ENCODE data around the gene LRGUK. TPM values are rescaled to one million over a fixed set of nuclear protein-coding genes. Genes with fewer than 3 reads are reported as not detected.
"Not testable (repeated sequence)": the region's sequence is repeated elsewhere in the genome, so short reads cannot be mapped to it uniquely, and the experiment has no call there.

The LRGUK gene
- polyA plus RNA-seq (2013): 0.42 TPM

- CTCF ChIA-PET: interaction anchor here (0.6 to 2.2 kb wide), 6 partner anchors 9 to 591 kb away, joined by 3 to 12 read pairs (median 3); partner anchors contain the start of gene SLC35B4
- H3K4me3 ChIP-seq (ENCODE audit: control insufficient read depth in 1 of 7, extremely low read depth in 1 of 7, insufficient read depth in 4 of 7, low read depth in 2 of 7, low read length in 6 of 7): peak within 1 kb of the TSS; percentile 73 to 96 (median 89)
- POLR2A ChIA-PET: no interaction called here
- H3K27ac ChIP-seq (ENCODE audit: insufficient read depth in 1 of 2, low read depth in 1 of 2, low read length in 2 of 2, poor library complexity in 1 of 2, severe bottlenecking in 2 of 2): peak within 1 kb of the TSS in 1 of 2 experiments; percentile 15
- H3K9me3 ChIP-seq (ENCODE audit: control extremely low read depth in 1 of 5, control insufficient read depth in 4 of 5, insufficient read depth in 2 of 5, low read depth in 1 of 5, low read length in 4 of 5): no peaks in the 10 kb centered on the region
- peak; percentile 76 to 89 (median 87) for DNase-seq
- peaks cover 0 to 4% (median 2%) of the 10 kb centered on the region in 5 experiments for H3K27me3 ChIP-seq (replicated peaks in 2 of 5; ENCODE audit: control insufficient read depth in 4 of 5, insufficient read depth in 5 of 5, low read length in 4 of 5)
- peaks cover 6 to 12% (median 11%) of the 10 kb centered on the region in 4 experiments for H3K4me1 ChIP-seq (ENCODE audit: control extremely low read depth in 1 of 4, control insufficient read depth in 4 of 4, insufficient read depth in 4 of 4, low read length in 3 of 4)
- no peaks in the 10 kb centered on the region for H3K36me3 ChIP-seq (ENCODE audit: control insufficient read depth in 4 of 4, insufficient read depth in 4 of 4, low read length in 3 of 4)
- under 1% methylated on average over 31 of the region's 43 CpGs for WGBS (ENCODE audit: insufficient coverage)
Measured at GRCh38 chr7:134126966-134127848, at the start of gene LRGUK. LRGUK (plus strand) TSS chr7:134127340; CDS start chr7:134127368, 28 bp downstream.

- ChIA-PET CTCF (interaction anchor here (1.3 kb wide), 1 partner anchor 14 kb away, joined by 3 read pairs; no protein-coding TSS in a partner anchor), POLR2A (interaction anchor here (0.6 kb wide), 1 partner anchor 1288 kb away, joined by 5 read pairs; no protein-coding TSS in a partner anchor)
Measured at GRCh38 chr7:134077560-134077959, 49.6 kb upstream of the LRGUK start.

DNA sequence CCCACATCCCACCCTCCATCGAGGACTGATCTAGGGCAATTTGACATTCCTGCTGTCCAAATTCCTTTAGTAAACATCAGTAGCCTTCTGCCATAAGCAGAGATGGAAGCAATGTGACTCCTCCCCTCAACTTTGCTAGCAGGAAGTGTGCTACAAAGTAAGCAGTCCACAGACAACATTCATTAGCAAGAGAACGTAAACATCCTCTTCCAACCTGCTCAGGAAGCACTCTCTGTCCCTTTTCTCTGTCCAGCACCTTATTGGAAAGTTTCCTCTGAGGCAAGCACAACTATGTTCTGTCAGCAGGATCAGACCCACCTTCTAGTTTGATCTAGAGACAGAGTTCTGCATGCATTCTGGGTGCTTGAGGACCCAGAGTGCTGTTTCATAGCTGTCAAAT lies 48.1 kb upstream of the LRGUK start:
- DNase-seq: no peak
- ChIA-PET POLR2A (no interaction called here), CTCF (interaction anchor here (1.3 kb wide), 1 partner anchor 15 kb away, joined by 3 read pairs; no protein-coding TSS in a partner anchor)
- Histone ChIP-seq H3K27ac (ENCODE audit: insufficient read depth in 1 of 2, low read depth in 1 of 2, low read length in 2 of 2, poor library complexity in 1 of 2, severe bottlenecking in 2 of 2) (no peak overlapping the region), H3K4me1 (ENCODE audit: control extremely low read depth in 1 of 4, control insufficient read depth in 4 of 4, insufficient read depth in 4 of 4, low read length in 3 of 4) (no peaks in the 10 kb centered on the region), H3K4me3 (ENCODE audit: control insufficient read depth in 1 of 7, extremely low read depth in 1 of 7, insufficient read depth in 4 of 7, low read depth in 2 of 7, low read length in 6 of 7) (no peak overlapping the region), H3K36me3 (ENCODE audit: control insufficient read depth in 4 of 4, insufficient read depth in 4 of 4, low read length in 3 of 4) (peaks cover 0 to 11% (median 4%) of the 10 kb centered on the region in 4 experiments), H3K9me3 (ENCODE audit: control extremely low read depth in 1 of 5, control insufficient read depth in 4 of 5, insufficient read depth in 2 of 5, low read depth in 1 of 5, low read length in 4 of 5) (peaks cover 0 to 7% (median 0%) of the 10 kb centered on the region in 5 experiments), H3K27me3 (replicated peaks in 2 of 5; ENCODE audit: control insufficient read depth in 4 of 5, insufficient read depth in 5 of 5, low read length in 4 of 5) (no peaks in the 10 kb centered on the region)
- 58% methylated on average over 2 of the region's 2 CpGs for WGBS (ENCODE audit: insufficient coverage)

More at GRCh38 chr7:134077560-134077959, 49.6 kb upstream of the LRGUK start:
- H3K4me3 ChIP-seq (ENCODE audit: control insufficient read depth in 1 of 7, extremely low read depth in 1 of 7, insufficient read depth in 4 of 7, low read depth in 2 of 7, low read length in 6 of 7); H3K27me3 ChIP-seq (replicated peaks in 2 of 5; ENCODE audit: control insufficient read depth in 4 of 5, insufficient read depth in 5 of 5, low read length in 4 of 5); H3K27ac ChIP-seq (ENCODE audit: insufficient read depth in 1 of 2, low read depth in 1 of 2, low read length in 2 of 2, poor library complexity in 1 of 2, severe bottlenecking in 2 of 2); H3K4me1 ChIP-seq (ENCODE audit: control extremely low read depth in 1 of 4, control insufficient read depth in 4 of 4, insufficient read depth in 4 of 4, low read length in 3 of 4); H3K9me3 ChIP-seq (ENCODE audit: control extremely low read depth in 1 of 5, control insufficient read depth in 4 of 5, insufficient read depth in 2 of 5, low read depth in 1 of 5, low read length in 4 of 5): not testable (repeated sequence)
- peaks cover 0 to 11% (median 5%) of the 10 kb centered on the region in 4 experiments for H3K36me3 ChIP-seq (ENCODE audit: control insufficient read depth in 4 of 4, insufficient read depth in 4 of 4, low read length in 3 of 4)
- DNase-seq: peak in 1 of 3 donors; percentile 21
- WGBS (ENCODE audit: insufficient coverage): 94% methylated on average over 2 of the region's 2 CpGs

DNA sequence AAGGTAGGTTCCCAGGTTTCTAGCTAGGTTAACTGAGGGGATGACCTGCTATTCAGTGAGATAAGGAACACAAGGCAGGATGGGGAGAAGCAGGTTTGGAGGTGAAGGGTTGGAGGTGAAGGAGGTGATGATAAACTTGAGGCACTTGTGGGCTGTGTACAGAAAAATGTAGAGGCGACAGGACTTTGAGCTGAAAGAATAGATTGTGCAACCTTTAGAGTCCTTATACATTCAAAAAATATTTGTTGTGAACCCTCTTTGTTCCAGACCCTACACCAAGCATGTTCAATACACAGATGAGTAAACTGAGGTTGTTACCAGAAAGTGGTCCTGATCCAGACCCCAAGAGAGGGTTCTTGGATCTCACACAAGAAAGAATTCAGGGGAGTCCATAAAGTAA lies 45.4 kb upstream of the LRGUK start:
- Histone ChIP-seq H3K27ac (ENCODE audit: insufficient read depth in 1 of 2, low read depth in 1 of 2, low read length in 2 of 2, poor library complexity in 1 of 2, severe bottlenecking in 2 of 2) (no peak overlapping the region), H3K36me3 (ENCODE audit: control insufficient read depth in 4 of 4, insufficient read depth in 4 of 4, low read length in 3 of 4) (peaks cover 0 to 3% (median 0%) of the 10 kb centered on the region in 4 experiments), H3K4me1 (ENCODE audit: control extremely low read depth in 1 of 4, control insufficient read depth in 4 of 4, insufficient read depth in 4 of 4, low read length in 3 of 4) (peaks cover 0 to 8% (median 0%) of the 10 kb centered on the region in 4 experiments), H3K4me3 (ENCODE audit: control insufficient read depth in 1 of 7, extremely low read depth in 1 of 7, insufficient read depth in 4 of 7, low read depth in 2 of 7, low read length in 6 of 7) (no peak overlapping the region), H3K9me3 (ENCODE audit: control extremely low read depth in 1 of 5, control insufficient read depth in 4 of 5, insufficient read depth in 2 of 5, low read depth in 1 of 5, low read length in 4 of 5) (peaks cover 0 to 4% (median 0%) of the 10 kb centered on the region in 5 experiments), H3K27me3 (replicated peaks in 2 of 5; ENCODE audit: control insufficient read depth in 4 of 5, insufficient read depth in 5 of 5, low read length in 4 of 5) (no peaks in the 10 kb centered on the region)
- CTCF ChIA-PET: no interaction called here
- POLR2A ChIA-PET: no interaction called here
- DNase-seq: no peak
- no CpG with 5 or more reads among the region's 1 CpG for WGBS (ENCODE audit: insufficient coverage)

DNA sequence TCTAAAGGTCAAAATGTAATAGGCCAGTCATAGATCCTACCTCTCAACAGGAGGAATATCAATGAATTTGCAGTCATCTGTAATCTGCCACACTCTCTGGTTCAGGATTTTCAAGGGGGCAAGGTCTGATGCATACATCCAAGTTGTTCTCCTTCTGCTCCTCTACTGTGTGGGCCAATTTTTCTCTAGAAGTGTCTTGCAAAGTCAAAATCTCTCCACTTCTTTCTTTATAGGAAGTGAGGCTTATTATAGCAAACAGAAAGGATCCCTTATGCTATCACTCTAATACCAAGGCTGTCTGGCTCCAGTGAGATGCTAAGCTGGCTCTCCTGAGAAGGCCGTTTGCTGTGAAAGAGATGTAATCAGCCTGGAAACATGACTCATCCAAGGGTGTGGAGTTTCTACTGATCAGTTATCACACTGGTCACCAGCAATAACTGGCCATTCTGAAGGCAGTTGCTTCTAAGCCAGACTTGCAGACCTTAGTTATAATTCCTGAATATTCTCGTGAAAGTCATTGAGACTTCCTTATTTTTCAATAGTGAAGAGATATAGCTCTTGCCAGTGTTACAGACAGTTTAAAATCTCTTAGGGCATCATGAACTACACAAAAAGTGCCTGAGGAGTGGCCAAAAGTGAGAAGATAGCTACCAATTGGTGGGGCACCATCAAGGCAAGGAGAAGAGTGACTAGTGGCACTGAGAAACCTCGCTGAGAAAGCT lies 43.2 kb upstream of the LRGUK start:
- Histone ChIP-seq H3K9me3 (ENCODE audit: control extremely low read depth in 1 of 5, control insufficient read depth in 4 of 5, insufficient read depth in 2 of 5, low read depth in 1 of 5, low read length in 4 of 5) (peaks cover 0 to 10% (median 2%) of the 10 kb centered on the region in 5 experiments), H3K4me3 (ENCODE audit: control insufficient read depth in 1 of 7, extremely low read depth in 1 of 7, insufficient read depth in 4 of 7, low read depth in 2 of 7, low read length in 6 of 7) (no peak overlapping the region), H3K36me3 (ENCODE audit: control insufficient read depth in 4 of 4, insufficient read depth in 4 of 4, low read length in 3 of 4) (no peaks in the 10 kb centered on the region), H3K4me1 (ENCODE audit: control extremely low read depth in 1 of 4, control insufficient read depth in 4 of 4, insufficient read depth in 4 of 4, low read length in 3 of 4) (peaks cover 0 to 8% (median 0%) of the 10 kb centered on the region in 4 experiments), H3K27ac (ENCODE audit: insufficient read depth in 1 of 2, low read depth in 1 of 2, low read length in 2 of 2, poor library complexity in 1 of 2, severe bottlenecking in 2 of 2) (no peak overlapping the region), H3K27me3 (replicated peaks in 2 of 5; ENCODE audit: control insufficient read depth in 4 of 5, insufficient read depth in 5 of 5, low read length in 4 of 5) (no peaks in the 10 kb centered on the region)
- ChIA-PET POLR2A (no interaction called here), CTCF (no interaction called here)
- DNase-seq: no peak
- WGBS (ENCODE audit: insufficient coverage): 67% methylated on average over 2 of the region's 3 CpGs

- POLR2A ChIA-PET: no interaction called here
Measured at GRCh38 chr7:134084488-134085144, 42.5 kb upstream of the LRGUK start.

More at GRCh38 chr7:134084488-134085144, 42.5 kb upstream of the LRGUK start:
- Histone ChIP-seq H3K27me3 (replicated peaks in 2 of 5; ENCODE audit: control insufficient read depth in 4 of 5, insufficient read depth in 5 of 5, low read length in 4 of 5) (no peaks in the 10 kb centered on the region), H3K4me1 (ENCODE audit: control extremely low read depth in 1 of 4, control insufficient read depth in 4 of 4, insufficient read depth in 4 of 4, low read length in 3 of 4) (peaks cover 0 to 8% (median 0%) of the 10 kb centered on the region in 4 experiments), H3K27ac (ENCODE audit: insufficient read depth in 1 of 2, low read depth in 1 of 2, low read length in 2 of 2, poor library complexity in 1 of 2, severe bottlenecking in 2 of 2) (no peak overlapping the region), H3K9me3 (ENCODE audit: control extremely low read depth in 1 of 5, control insufficient read depth in 4 of 5, insufficient read depth in 2 of 5, low read depth in 1 of 5, low read length in 4 of 5) (peaks cover 0 to 16% (median 5%) of the 10 kb centered on the region in 5 experiments), H3K36me3 (ENCODE audit: control insufficient read depth in 4 of 4, insufficient read depth in 4 of 4, low read length in 3 of 4) (no peaks in the 10 kb centered on the region), H3K4me3 (ENCODE audit: control insufficient read depth in 1 of 7, extremely low read depth in 1 of 7, insufficient read depth in 4 of 7, low read depth in 2 of 7, low read length in 6 of 7) (no peak overlapping the region)
- CTCF ChIA-PET: no interaction called here
- no CpG with 5 or more reads among the region's 3 CpGs for WGBS (ENCODE audit: insufficient coverage)
- peak in 2 of 3 donors; percentile 31 to 53 for DNase-seq

Data from common myeloid progenitor, CD34-positive (primary cell).